GM12878 (cell line): Measurements from ENCODE around the gene SELENBP1.

Experiments used
- CHD4 ChIP-seq: fragments of 200-600 bp; sonication (generic); IDR thresholded peaks from 2 replicates; pipeline ENCODE4 v1.6.1; 2016; ENCODE audit warnings: mild to moderate bottlenecking
- CTCF ChIP-seq, 3 experiments: IDR thresholded peaks in 2 of 3; conservative IDR thresholded peaks in 1 of 3; 2 replicates each; pipeline ENCODE4 v1.5.1; 2011; ENCODE audit warnings: low read depth in 3 of 3, low read length in 3 of 3, mild to moderate bottlenecking in 3 of 3, control low read depth in 2 of 3, moderate library complexity in 2 of 3, inconsistent platforms in 1 of 3, mixed read lengths in 1 of 3; ENCODE audit not compliant: control insufficient read depth in 2 of 3, insufficient read depth in 1 of 3; ENCODE audit errors: extremely low read depth in 1 of 3
- FOXK2 ChIP-seq: fragments of 450-650 bp; IDR thresholded peaks from 2 replicates; pipeline ENCODE4 v1.6.1; 2017; ENCODE audit warnings: mild to moderate bottlenecking, moderate library complexity
- IKZF1 ChIP-seq: fragments of 450-650 bp; conservative IDR thresholded peaks from 2 replicates; pipeline ENCODE4 v1.6.1; 2017; ENCODE audit warnings: antibody characterized with exemption, mild to moderate bottlenecking
- IRF4 ChIP-seq: IDR thresholded peaks from 2 replicates; pipeline ENCODE4 v1.6.1; 2011; ENCODE audit warnings: low read depth, low read length
- MTA3 ChIP-seq: IDR thresholded peaks from 2 replicates; pipeline ENCODE4 v1.6.1; 2012; ENCODE audit warnings: low read length, inconsistent platforms, borderline replicate concordance
- MXI1 ChIP-seq: fragments of 150-350 bp; IDR thresholded peaks from 2 replicates; pipeline ENCODE4 v1.6.1; 2011; ENCODE audit warnings: low read depth, mild to moderate bottlenecking, inconsistent platforms, low read length, improper control_type of control experiment
- PAX5 ChIP-seq: IDR thresholded peaks from 2 replicates; pipeline ENCODE4 v1.6.1; 2011; ENCODE audit warnings: low read depth, low read length, borderline replicate concordance
- POLR2A ChIP-seq: IDR thresholded peaks from 2 replicates; pipeline ENCODE4 v1.6.1; 2011; ENCODE audit warnings: low read depth, mild to moderate bottlenecking, low read length
- POLR2AphosphoS5 ChIP-seq: IDR thresholded peaks from 2 replicates; pipeline ENCODE4 v1.6.1; 2011; ENCODE audit warnings: mild to moderate bottlenecking, low read length, inconsistent platforms
- RAD21 ChIP-seq: IDR thresholded peaks from 2 replicates; pipeline ENCODE4 v1.6.1; 2011; ENCODE audit warnings: mild to moderate bottlenecking, low read depth, low read length, moderate library complexity; ENCODE audit not compliant: insufficient read depth
- SIN3A ChIP-seq: IDR thresholded peaks from 2 replicates; pipeline ENCODE4 v1.6.1; 2012; ENCODE audit warnings: low read depth, low read length, improper control_type of control experiment
- TCF12 ChIP-seq: IDR thresholded peaks from 2 replicates; pipeline ENCODE4 v1.6.1; 2011; ENCODE audit warnings: low read depth, mild to moderate bottlenecking, low read length
- YBX1 ChIP-seq: fragments of 450-650 bp; IDR thresholded peaks from 2 replicates; pipeline ENCODE4 v1.6.1; 2016; ENCODE audit warnings: antibody characterized with exemption

GRCh38 chr1:151377150-151377884 is 4.8 kb upstream of the SELENBP1 start:
- TF ChIP-seq POLR2A (no peak), CTCF (IDR thresholded peaks at IDR 0.05 in 2 of 3, conservative IDR thresholded peaks at IDR 0.05 in 1 of 3; ENCODE audit: control insufficient read depth in 2 of 3, extremely low read depth in 1 of 3, insufficient read depth in 1 of 3, low read depth in 3 of 3, low read length in 3 of 3) (no peak), CHD4 (no peak), PAX5 (no peak), MTA3 (no peak), TCF12 (no peak), SIN3A (no peak), FOXK2 (no peak), POLR2AphosphoS5 (no peak), RAD21 (no peak), IKZF1 (no peak), YBX1 (no peak), MXI1 (no peak), IRF4 (no peak)
